ENCODE data around the gene MT3. TPM values are rescaled to one million over a fixed set of nuclear protein-coding genes. Genes with fewer than 3 reads are reported as not detected.

Gene MT3
- polyA plus RNA-seq (2013, experiment 1 of 2) = not detected
- not detected for polyA plus RNA-seq (2013, experiment 2 of 2)

GRCh38 chr16:56589141-56590039 is at the start of gene MT3:
TSS of gene MT3 (plus strand) at chr16:56589528. CDS start at chr16:56589591, 63 bp downstream.
- peak within 1 kb of the TSS; percentile 41 for H3K4me3 ChIP-seq (ENCODE audit: low read length)
- no peak within 1 kb of the TSS for H3K27ac ChIP-seq (ENCODE audit: low read depth, low read length)
- peaks cover 84% of the 10 kb centered on the region for H3K27me3 ChIP-seq (ENCODE audit: insufficient read depth, low read length)
- no peak within 1 kb of the TSS for H3K9ac ChIP-seq (ENCODE audit: low read depth, low read length)
- H3K9me3 ChIP-seq (ENCODE audit: insufficient read depth, low read depth, low read length) = no peaks in the 10 kb centered on the region
- WGBS = 6% methylated on average over 87 of the region's 87 CpGs
- H3K36me3 ChIP-seq (ENCODE audit: insufficient read depth, low read length) = no peaks in the 10 kb centered on the region
- 0 out of 2 replicates have a peak, but pooled peaks cover 7% of the 10 kb centered on the region for H3K4me1 ChIP-seq (ENCODE audit: insufficient read depth, low read length)

GRCh38 chr16:56539656-56540055 is 49.7 kb upstream of the MT3 start:
- H3K27ac ChIP-seq (ENCODE audit: low read depth, low read length) = no peak overlapping the region
- 86% methylated on average over 4 of the region's 4 CpGs for WGBS
- H3K27me3 ChIP-seq (ENCODE audit: insufficient read depth, low read length) = peaks cover 5% of the 10 kb centered on the region
- H3K36me3 ChIP-seq (ENCODE audit: insufficient read depth, low read length) = no peaks in the 10 kb centered on the region
- H3K4me1 ChIP-seq (ENCODE audit: insufficient read depth, low read length) = no peaks in the 10 kb centered on the region
- H3K9ac ChIP-seq (ENCODE audit: low read depth, low read length) = no peak overlapping the region
- H3K4me3 ChIP-seq (ENCODE audit: low read length) = no peak overlapping the region
- no peaks in the 10 kb centered on the region for H3K9me3 ChIP-seq (ENCODE audit: insufficient read depth, low read depth, low read length)

GRCh38 chr16:56542039-56542438 is 47.3 kb upstream of the MT3 start:
- H3K4me1 ChIP-seq (ENCODE audit: insufficient read depth, low read length) = peaks cover 5% of the 10 kb centered on the region
- WGBS = 88% methylated on average over 2 of the region's 2 CpGs
- no peaks in the 10 kb centered on the region for H3K36me3 ChIP-seq (ENCODE audit: insufficient read depth, low read length)
- no peaks in the 10 kb centered on the region; the same call in 1 of the 2 replicates for H3K27me3 ChIP-seq (ENCODE audit: insufficient read depth, low read length)
- H3K9ac ChIP-seq (ENCODE audit: low read depth, low read length) = no peak overlapping the region
- no peaks in the 10 kb centered on the region for H3K9me3 ChIP-seq (ENCODE audit: insufficient read depth, low read depth, low read length)
- H3K4me3 ChIP-seq (ENCODE audit: low read length) = no peak overlapping the region
- H3K27ac ChIP-seq (ENCODE audit: low read depth, low read length) = no peak overlapping the region

GRCh38 chr16:56547120-56547948 is 42.0 kb upstream of the MT3 start:
- Histone ChIP-seq H3K9me3 (ENCODE audit: insufficient read depth, low read depth, low read length) (no peaks in the 10 kb centered on the region), H3K4me1 (ENCODE audit: insufficient read depth, low read length) (peaks cover 22% of the 10 kb centered on the region), H3K27me3 (ENCODE audit: insufficient read depth, low read length) (no peaks in the 10 kb centered on the region; the same call in 1 of the 2 replicates), H3K9ac (ENCODE audit: low read depth, low read length) (peak overlapping the region; percentile 15; the same call in 1 of the 2 replicates), H3K27ac (ENCODE audit: low read depth, low read length) (peak overlapping the region; percentile 87), H3K4me3 (ENCODE audit: low read length) (peak overlapping the region; percentile 31), H3K36me3 (ENCODE audit: insufficient read depth, low read length) (no peaks in the 10 kb centered on the region)
- 13% methylated on average over 12 of the region's 12 CpGs for WGBS

GRCh38 chr16:56547949-56548567 is 41.3 kb upstream of the MT3 start:
- Histone ChIP-seq H3K36me3 (ENCODE audit: insufficient read depth, low read length) (no peaks in the 10 kb centered on the region), H3K27ac (ENCODE audit: low read depth, low read length) (peak overlapping the region; percentile 87; the same call in 1 of the 2 replicates), H3K4me3 (ENCODE audit: low read length) (peak overlapping the region; percentile 31; the same call in 1 of the 2 replicates), H3K27me3 (ENCODE audit: insufficient read depth, low read length) (no peaks in the 10 kb centered on the region; the same call in 1 of the 2 replicates), H3K9me3 (ENCODE audit: insufficient read depth, low read depth, low read length) (no peaks in the 10 kb centered on the region), H3K9ac (ENCODE audit: low read depth, low read length) (0 out of 2 replicates have a peak overlapping the region, but pooled peaks have one; percentile 3), H3K4me1 (ENCODE audit: insufficient read depth, low read length) (peaks cover 22% of the 10 kb centered on the region)
- WGBS = 69% methylated on average over 4 of the region's 4 CpGs

- Histone ChIP-seq H3K4me3 (ENCODE audit: low read length) (no peak overlapping the region), H3K4me1 (ENCODE audit: insufficient read depth, low read length) (peaks cover 22% of the 10 kb centered on the region), H3K9ac (ENCODE audit: low read depth, low read length) (no peak overlapping the region), H3K27me3 (ENCODE audit: insufficient read depth, low read length) (no peaks in the 10 kb centered on the region; the same call in 1 of the 2 replicates), H3K9me3 (ENCODE audit: insufficient read depth, low read depth, low read length) (no peaks in the 10 kb centered on the region), H3K36me3 (ENCODE audit: insufficient read depth, low read length) (no peaks in the 10 kb centered on the region), H3K27ac (ENCODE audit: low read depth, low read length) (no peak overlapping the region)
These were observed 40.2 kb upstream of the MT3 start for GRCh38 chr16:56549161-56549560.

GRCh38 chr16:56549744-56550385 is 39.5 kb upstream of the MT3 start:
- Histone ChIP-seq H3K27me3 (ENCODE audit: insufficient read depth, low read length) (no peaks in the 10 kb centered on the region; the same call in 1 of the 2 replicates), H3K4me3 (ENCODE audit: low read length) (no peak overlapping the region), H3K36me3 (ENCODE audit: insufficient read depth, low read length) (no peaks in the 10 kb centered on the region), H3K4me1 (ENCODE audit: insufficient read depth, low read length) (peaks cover 22% of the 10 kb centered on the region), H3K9ac (ENCODE audit: low read depth, low read length) (no peak overlapping the region), H3K9me3 (ENCODE audit: insufficient read depth, low read depth, low read length) (no peaks in the 10 kb centered on the region), H3K27ac (ENCODE audit: low read depth, low read length) (no peak overlapping the region)
- 95% methylated on average over 4 of the region's 5 CpGs for WGBS

GRCh38 chr16:56551796-56552738 is 37.3 kb upstream of the MT3 start:
- Histone ChIP-seq H3K4me1 (ENCODE audit: insufficient read depth, low read length) (peaks cover 17% of the 10 kb centered on the region), H3K36me3 (ENCODE audit: insufficient read depth, low read length) (no peaks in the 10 kb centered on the region), H3K27me3 (ENCODE audit: insufficient read depth, low read length) (no peaks in the 10 kb centered on the region), H3K9ac (ENCODE audit: low read depth, low read length) (no peak overlapping the region), H3K27ac (ENCODE audit: low read depth, low read length) (no peak overlapping the region), H3K4me3 (ENCODE audit: low read length) (no peak overlapping the region), H3K9me3 (ENCODE audit: insufficient read depth, low read depth, low read length) (no peaks in the 10 kb centered on the region)
- WGBS = 77% methylated on average over 10 of the region's 11 CpGs

- Histone ChIP-seq H3K9me3 (ENCODE audit: insufficient read depth, low read depth, low read length) (no peaks in the 10 kb centered on the region), H3K4me1 (ENCODE audit: insufficient read depth, low read length) (no peaks in the 10 kb centered on the region), H3K36me3 (ENCODE audit: insufficient read depth, low read length) (no peaks in the 10 kb centered on the region), H3K9ac (ENCODE audit: low read depth, low read length) (no peak overlapping the region), H3K27me3 (ENCODE audit: insufficient read depth, low read length) (no peaks in the 10 kb centered on the region), H3K4me3 (ENCODE audit: low read length) (no peak overlapping the region), H3K27ac (ENCODE audit: low read depth, low read length) (no peak overlapping the region)
- WGBS = 91% methylated on average over 10 of the region's 10 CpGs
These were observed 34.9 kb upstream of the MT3 start for GRCh38 chr16:56554441-56554840.
